Measurements from ENCODE around the gene CPM.
A peak's percentile ranks its signal among the peaks of the same experiment; 100 is the strongest.
"Not testable (repeated sequence)": the region's sequence is repeated elsewhere in the genome, so short reads cannot be mapped to it uniquely, and the experiment has no call there.

Gene CPM

DNA sequence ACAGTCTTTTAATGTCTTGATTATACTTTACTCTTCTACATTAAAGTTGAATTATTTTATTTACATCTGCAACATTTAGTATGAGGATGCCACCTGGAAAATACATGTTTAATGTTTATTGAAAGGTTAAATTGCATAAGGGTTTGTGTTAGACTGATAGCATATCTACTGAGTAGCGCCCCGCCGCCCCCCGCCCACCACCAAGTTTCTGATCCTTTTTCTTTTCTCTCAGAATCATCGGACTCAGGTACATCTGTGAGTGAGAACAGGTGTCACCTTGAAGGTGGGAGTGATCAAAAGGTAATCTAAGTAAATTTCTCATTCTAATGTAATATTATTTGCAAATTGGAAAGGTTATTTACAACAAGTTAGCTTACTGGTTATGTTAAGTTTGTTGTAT, 108.8 kb downstream of the CPM start:
- in situ Hi-C loops (cut with HindIII; ENCODE audit: low pct_ligation_motif_present, low pct_unique_long_range_greater_than_20kb, low sequenced_read_pairs) = no loop called here
- DNase-seq = no peak

DNA sequence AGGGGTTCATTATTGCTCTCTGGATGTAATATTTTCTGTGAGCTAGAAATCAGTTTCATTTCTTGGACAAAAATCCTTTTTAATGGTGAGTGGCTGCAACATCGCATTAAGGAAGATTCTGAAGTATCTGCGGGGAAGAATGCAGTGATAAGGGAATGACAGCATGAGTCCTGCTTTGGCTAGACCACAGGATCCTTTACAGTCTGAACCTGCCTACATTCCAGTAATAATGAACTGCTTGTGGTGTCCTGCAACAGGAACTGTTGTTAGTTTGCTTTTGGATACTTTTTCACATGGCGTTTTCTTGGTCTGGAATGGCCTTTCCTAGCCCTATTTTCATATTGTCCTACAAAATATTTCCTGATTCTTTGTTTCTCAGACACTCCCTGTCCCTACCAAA, 109.3 kb downstream of the CPM start:
- in situ Hi-C loops (cut with HindIII; ENCODE audit: low pct_ligation_motif_present, low pct_unique_long_range_greater_than_20kb, low sequenced_read_pairs) = no loop called here
- no peak for DNase-seq

DNA sequence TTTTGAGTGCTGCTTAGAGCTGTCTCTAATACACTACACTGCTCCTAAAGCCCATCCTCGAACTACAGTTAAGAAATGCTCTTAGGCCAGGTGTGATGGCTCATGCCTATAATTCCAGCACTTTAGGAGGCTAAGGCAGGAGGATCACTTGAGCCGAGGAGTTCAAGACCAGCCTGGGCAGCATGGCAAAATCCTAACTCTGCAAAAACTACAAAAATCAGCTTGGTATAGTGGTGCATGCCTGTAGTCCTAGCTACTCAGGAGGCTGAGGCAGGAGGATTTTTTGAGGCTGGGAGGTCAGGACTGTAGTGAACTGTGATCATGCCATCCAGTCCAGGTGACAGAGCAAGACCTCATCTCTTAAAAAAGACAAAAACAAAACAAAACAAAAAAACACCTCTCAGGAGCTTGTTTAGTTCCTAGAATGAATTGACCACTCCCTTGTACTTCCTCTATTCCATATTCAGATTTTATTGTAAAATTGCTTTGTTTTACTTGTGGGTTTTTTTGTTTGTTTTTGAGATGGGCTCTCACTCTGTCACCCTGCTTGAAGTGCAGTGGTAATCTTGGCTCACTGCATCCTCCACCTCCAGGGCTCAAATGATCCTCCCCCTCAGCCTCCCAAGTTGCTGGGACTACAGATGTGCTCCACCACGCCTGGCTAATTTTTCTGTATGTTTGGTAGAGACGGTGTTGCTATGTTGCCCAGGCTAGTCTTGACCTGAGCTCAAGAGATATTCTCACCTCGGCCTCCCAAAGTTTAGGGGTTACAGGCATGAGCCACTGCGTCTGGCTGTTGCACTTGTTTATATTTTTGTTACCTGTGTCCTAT, 111.4 kb downstream of the CPM start:
- DNase-seq = no peak
- in situ Hi-C loops (cut with HindIII; ENCODE audit: low pct_ligation_motif_present, low pct_unique_long_range_greater_than_20kb, low sequenced_read_pairs) = no loop called here

DNA sequence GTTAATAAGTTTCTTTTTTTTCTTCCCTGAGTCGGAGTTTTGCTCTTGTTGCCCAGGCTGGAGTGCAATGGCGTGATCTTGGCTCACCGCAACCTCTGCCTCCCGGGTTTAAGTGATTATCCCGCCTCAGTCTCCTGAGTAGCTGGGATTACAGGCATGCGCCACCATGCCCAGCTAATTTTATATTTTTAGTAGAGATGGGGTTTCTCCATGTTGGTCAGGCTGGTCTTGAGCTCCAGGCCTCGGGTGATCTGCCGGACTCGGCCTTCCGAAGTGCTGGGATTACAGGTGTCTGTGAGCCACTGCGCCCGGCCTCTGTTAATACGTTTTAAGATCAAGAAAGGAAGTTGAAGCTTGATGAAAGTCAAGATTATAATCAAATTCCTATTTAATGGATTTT, 113.5 kb downstream of the CPM start:
- DNase-seq = not testable (repeated sequence)

DNA sequence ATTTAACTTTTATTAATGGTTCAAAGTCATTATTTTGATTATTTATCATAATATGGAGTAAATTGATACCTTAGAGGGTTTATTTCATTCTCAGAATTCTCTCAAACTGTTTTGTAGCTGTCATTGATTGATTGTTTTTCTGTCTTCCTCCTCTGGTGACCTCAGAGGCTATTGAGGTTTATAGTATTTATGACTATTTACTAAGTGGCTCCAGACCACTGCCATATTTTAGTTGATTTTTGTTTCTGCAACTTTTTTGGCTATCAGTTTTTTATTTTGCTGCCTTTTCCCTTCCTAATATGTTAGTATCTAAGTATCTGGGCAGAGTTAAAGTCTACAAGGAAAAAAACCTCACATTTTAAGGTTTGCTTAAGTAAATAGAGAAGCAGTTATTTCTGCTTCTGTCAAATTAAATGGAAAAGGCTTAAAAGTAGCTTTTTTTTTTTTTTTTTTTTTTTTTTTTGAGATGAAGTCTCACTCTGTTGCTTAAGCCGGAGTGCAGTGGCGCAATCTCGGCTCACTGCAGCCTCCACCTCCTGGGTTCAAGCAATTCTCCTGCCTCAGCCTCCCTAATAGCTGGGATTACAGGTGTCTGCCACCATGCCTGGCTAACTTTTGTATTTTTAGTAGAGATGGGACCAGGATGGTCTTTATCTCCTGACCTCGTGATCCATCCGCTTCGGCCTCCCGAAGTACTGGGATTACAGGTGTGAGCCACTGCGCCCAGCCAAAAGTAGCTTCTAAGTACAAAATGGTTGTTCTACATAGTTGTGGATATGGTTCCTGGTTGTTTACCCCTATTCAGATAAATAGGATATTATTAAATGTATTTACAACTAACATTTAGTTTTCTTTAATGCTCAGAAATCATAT, 116.8 kb downstream of the CPM start:
- in situ Hi-C loops (cut with HindIII; ENCODE audit: low pct_ligation_motif_present, low pct_unique_long_range_greater_than_20kb, low sequenced_read_pairs) = no loop called here
- no peak for DNase-seq

More for the DNA sequence above, 113.5 kb downstream of the CPM start:
- in situ Hi-C loops (cut with HindIII; ENCODE audit: low pct_ligation_motif_present, low pct_unique_long_range_greater_than_20kb, low sequenced_read_pairs) = not testable (repeated sequence)

DNA sequence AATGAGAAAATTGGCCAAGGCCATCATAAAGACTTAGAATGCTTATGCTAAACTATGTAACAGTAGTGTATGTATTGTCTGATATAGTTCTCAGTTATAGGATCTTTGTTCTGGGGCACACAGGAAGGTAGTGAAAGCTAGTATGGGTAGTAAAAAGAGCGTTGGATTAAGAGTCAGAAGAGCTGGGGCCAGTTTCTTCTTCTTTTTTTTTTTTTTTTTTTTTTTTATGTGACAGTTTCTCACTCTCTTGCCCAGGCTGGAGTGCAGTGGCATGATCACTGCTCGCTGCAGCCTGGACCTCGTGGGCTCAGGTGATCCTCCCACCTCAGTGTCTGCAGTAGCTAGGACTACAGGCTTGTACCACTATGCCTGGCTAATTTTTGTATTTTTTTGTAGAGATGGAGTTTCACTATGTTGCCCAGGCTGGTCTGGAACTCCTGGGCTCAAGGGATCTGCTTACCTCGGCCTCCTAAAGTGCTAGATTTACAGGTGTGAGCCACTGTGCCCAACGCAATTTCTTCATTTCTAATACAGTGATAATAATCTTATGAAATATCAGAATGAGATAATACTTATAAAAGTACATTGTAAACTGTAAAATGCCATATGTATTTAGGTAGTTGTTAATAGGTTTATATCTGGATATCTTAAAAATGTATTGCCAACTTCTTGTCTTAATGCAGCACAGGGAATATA, 117.6 kb downstream of the CPM start:
- in situ Hi-C loops (cut with HindIII; ENCODE audit: low pct_ligation_motif_present, low pct_unique_long_range_greater_than_20kb, low sequenced_read_pairs) = no loop called here
- no peak for DNase-seq

DNA sequence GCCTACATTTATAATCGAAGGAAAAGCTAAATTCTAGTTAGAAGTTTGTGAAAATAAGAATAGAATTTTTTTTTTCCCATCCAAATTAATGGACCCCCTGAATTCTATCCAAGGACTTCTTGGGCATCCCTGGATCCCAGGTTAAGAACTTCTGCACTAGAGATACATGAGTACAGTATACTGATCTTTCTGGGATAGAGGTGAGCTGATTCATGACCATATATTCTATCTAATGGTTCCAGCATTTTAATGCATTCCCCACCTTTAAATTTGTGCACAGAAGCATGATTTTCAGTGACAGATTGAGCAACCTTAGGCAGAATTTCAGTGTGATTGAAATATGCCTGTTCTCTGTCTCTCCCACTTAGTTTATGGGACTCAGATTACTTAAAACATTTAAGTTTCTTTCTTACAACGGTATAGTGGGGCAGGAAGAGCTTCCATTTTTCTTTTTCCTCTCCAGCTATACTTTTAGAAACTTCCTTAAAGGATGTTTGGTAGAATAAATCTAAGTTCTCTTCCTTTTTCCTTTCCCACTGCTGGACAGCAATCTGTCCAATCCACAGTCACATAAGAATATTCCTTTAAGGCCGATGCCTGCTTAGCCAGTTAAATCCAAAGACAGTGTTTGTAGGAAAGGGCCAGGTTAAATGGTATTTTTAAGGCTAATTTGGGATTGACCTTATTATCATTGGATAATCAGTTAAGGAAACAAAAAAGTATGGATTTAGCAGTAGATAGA, 118.3 kb downstream of the CPM start:
- in situ Hi-C loops (cut with HindIII; ENCODE audit: low pct_ligation_motif_present, low pct_unique_long_range_greater_than_20kb, low sequenced_read_pairs) = no loop called here
- no peak for DNase-seq

DNA sequence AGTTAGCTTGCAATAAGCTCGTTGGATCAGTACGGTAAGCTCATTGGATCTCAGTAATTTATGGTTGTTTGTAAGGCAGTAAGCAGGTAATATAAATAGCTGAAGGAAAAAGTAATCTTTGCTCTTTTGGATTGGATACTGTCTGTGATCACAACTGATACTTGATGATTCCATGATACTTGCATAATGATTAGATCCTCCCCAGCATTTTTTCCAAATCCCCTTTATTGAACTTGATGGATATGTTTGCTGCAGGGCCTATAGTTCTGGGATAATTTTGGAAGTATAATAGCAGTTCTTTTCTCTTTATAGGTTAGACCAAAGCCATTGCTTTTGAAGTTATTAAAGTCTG, 119.8 kb downstream of the CPM start:
- in situ Hi-C loops (cut with HindIII; ENCODE audit: low pct_ligation_motif_present, low pct_unique_long_range_greater_than_20kb, low sequenced_read_pairs) = no loop called here

DNA sequence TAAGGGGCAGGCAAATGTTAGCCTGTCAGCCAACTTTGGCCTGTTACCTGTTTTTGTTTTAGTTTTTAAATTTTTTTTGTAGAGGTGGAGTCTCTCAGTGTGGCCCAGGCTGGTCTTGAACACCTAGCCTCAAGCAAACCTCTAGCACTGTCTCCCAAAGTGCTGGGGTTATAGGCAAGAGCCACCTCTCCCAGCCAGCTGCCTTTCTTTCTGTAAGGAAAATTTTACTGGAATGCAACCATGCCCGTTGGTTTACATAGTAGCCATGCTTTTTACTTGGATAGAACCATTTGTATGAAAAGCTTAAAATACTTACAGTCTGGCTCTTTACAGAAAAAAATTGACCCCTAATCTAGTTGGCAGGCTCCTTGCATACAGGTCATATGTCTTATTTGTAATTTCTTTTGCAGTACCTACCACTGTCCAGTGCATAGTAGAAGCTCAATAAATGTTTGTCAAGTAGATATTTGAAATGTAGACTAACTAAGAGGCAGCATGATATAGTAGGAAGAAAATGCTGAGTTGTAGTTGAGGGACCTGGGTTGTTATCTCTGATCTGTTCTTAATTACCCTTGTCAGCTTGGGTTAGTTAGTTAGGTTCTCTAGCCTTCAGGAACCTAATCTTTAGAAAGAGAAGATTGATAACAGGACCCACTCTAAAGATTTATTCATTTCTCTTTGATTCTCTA, 120.3 kb downstream of the CPM start:
- no peak for DNase-seq
- in situ Hi-C loops (cut with HindIII; ENCODE audit: low pct_ligation_motif_present, low pct_unique_long_range_greater_than_20kb, low sequenced_read_pairs) = no loop called here

More for the DNA sequence above, 119.8 kb downstream of the CPM start:
- no peak for DNase-seq

DNA sequence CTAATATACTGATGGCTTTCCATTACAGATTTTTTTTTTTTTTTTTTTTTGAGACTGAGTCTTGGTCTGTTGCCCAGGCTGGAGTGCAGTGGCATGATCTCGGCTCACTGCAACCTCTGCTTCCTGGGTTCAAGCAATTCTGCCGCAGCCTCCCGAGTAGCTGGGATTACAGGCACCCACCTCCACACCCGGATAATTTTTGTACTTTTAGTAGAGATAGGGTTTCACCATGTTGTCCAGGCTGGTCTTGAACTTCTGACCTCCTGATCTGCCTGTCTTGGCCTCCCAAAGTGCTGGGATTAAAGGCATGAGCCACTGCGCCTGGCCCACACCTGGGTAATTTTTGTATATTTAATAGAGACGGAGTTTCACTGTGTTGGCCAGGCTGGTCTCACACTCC, 121.4 kb downstream of the CPM start:
- DNase-seq; in situ Hi-C loops (cut with HindIII; ENCODE audit: low pct_ligation_motif_present, low pct_unique_long_range_greater_than_20kb, low sequenced_read_pairs): not testable (repeated sequence)

DNA sequence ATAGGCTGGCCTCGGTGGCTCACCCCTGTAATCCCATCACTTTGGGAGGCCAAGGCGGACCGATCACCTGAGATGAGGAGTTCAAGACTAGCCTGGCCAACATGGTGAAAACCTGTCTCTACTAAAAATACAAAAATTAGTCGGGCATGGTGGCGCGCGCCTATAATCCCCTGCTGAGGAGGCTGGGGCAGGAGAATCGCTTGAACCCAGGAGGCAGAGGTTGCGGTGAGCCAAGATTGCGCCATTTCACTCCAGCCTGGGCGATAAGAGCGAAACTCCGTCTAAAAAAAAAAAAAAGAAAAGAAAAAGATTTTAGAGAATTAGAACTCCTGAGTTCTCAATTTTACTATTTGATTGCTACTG, 123.0 kb downstream of the CPM start:
- in situ Hi-C loops (cut with HindIII; ENCODE audit: low pct_ligation_motif_present, low pct_unique_long_range_greater_than_20kb, low sequenced_read_pairs); DNase-seq: not testable (repeated sequence)

DNA sequence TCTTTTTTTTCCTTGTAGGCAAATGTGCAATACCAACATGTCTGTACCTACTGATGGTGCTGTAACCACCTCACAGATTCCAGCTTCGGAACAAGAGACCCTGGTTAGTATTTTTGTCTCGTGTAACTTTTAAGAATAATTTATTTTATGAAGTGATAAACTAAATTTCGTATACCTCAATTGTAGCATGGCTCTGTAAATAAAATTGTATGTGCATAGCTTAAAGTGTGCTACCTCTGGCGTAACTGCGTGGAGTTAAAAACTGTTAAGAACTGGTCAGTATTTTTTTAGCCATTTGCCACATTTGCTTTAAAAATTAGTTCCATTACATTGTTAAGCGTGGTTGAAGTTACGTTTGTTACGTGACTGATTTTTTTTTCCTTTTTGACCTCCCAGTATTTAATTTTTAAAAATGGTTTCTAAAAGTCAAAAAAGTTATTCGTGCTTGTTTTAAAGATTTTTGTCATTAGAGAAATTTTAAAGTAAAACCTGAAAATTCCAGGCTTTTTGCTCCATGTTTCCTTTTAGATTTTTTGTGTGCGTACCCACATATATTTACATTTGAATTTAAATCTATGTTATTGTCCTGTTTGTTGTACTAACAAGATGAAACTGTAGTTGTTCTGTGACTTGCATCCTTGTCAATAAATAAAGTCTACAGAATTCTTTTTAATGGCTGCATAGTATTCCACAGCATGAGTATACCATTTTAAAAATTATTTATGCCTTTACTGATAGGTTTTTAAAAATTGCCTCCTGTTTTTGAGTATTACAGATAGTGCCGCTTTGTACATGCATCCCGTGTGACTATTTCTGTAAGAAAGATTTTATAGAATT, 123.6 kb downstream of the CPM start:
- in situ Hi-C loops (cut with HindIII; ENCODE audit: low pct_ligation_motif_present, low pct_unique_long_range_greater_than_20kb, low sequenced_read_pairs) = no loop called here
- DNase-seq = peak; percentile 38

DNA sequence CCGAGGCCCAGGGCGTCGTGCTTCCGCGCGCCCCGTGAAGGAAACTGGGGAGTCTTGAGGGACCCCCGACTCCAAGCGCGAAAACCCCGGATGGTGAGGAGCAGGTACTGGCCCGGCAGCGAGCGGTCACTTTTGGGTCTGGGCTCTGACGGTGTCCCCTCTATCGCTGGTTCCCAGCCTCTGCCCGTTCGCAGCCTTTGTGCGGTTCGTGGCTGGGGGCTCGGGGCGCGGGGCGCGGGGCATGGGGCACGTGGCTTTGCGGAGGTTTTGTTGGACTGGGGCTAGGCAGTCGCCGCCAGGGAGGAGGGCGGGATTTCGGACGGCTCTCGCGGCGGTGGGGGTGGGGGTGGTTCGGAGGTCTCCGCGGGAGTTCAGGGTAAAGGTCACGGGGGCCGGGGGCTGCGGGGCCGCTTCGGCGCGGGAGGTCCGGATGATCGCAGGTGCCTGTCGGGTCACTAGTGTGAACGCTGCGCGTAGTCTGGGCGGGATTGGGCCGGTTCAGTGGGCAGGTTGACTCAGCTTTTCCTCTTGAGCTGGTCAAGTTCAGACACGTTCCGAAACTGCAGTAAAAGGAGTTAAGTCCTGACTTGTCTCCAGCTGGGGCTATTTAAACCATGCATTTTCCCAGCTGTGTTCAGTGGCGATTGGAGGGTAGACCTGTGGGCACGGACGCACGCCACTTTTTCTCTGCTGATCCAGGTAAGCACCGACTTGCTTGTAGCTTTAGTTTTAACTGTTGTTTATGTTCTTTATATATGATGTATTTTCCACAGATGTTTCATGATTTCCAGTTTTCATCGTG, 124.4 kb downstream of the CPM start:
- in situ Hi-C loops (cut with HindIII; ENCODE audit: low pct_ligation_motif_present, low pct_unique_long_range_greater_than_20kb, low sequenced_read_pairs) = no loop called here

DNA sequence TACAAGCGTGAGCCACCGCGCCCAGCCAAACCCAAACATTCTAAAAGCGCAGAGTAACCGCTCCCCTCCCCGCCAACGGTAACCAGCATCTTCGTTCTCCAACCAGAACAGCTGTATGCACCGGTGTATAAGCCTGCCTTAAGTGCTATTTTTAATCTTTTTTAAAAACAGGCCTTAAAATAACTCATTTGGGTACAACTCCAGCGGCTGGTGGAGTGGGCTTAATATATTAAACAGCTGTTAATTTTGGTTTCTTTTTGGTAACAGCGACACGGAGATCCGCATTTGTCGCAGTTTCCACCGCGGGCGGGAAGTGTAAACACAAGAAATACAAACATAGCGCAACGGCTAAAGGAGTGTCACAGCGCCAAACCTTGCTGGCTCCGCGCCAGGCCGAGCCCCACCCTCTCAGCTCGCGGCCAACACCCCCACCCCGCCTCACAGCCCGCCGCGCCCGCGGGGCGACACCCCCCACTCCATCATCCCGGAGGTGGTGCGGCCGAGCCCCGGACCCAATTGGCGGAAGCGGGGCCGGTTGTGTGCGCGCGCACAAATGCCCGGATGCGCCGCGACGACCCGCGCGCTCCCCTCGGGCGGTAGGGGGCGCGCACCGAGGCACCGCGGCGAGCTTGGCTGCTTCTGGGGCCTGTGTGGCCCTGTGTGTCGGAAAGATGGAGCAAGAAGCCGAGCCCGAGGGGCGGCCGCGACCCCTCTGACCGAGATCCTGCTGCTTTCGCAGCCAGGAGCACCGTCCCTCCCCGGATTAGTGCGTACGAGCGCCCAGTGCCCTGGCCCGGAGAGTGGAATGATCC, 125.2 kb downstream of the CPM start, which contains the start of gene MDM2:
TSS of gene MDM2 (plus strand) at position 602 of the 812 bp plus-strand sequence. CDS start 301 bp downstream, outside the sequence.
- in situ Hi-C loops (cut with HindIII; ENCODE audit: low pct_ligation_motif_present, low pct_unique_long_range_greater_than_20kb, low sequenced_read_pairs) = no loop called here
- peak; percentile 96 for DNase-seq

More for the DNA sequence above, 124.4 kb downstream of the CPM start:
- peak; percentile 99 for DNase-seq

DNA sequence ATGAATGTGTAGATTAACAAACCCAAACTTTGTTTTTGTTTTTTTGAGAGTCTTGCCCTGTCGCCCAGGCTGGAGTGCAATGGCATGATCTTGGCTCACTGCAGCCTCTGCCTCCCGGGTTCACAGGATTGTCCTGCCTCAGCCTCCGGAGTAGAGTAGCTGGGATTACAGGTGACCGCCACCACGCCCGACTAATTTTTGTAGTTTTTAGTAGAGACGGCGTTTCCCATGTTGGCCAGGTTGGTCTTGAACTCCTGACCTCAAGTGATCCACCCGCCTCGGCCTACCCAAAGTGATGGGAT, 125.7 kb downstream of the CPM start:
- in situ Hi-C loops (cut with HindIII; ENCODE audit: low pct_ligation_motif_present, low pct_unique_long_range_greater_than_20kb, low sequenced_read_pairs); DNase-seq: not testable (repeated sequence)
